ENCODE data around the gene RPS4Y1.

- TF ChIP-seq, protein P1, sequence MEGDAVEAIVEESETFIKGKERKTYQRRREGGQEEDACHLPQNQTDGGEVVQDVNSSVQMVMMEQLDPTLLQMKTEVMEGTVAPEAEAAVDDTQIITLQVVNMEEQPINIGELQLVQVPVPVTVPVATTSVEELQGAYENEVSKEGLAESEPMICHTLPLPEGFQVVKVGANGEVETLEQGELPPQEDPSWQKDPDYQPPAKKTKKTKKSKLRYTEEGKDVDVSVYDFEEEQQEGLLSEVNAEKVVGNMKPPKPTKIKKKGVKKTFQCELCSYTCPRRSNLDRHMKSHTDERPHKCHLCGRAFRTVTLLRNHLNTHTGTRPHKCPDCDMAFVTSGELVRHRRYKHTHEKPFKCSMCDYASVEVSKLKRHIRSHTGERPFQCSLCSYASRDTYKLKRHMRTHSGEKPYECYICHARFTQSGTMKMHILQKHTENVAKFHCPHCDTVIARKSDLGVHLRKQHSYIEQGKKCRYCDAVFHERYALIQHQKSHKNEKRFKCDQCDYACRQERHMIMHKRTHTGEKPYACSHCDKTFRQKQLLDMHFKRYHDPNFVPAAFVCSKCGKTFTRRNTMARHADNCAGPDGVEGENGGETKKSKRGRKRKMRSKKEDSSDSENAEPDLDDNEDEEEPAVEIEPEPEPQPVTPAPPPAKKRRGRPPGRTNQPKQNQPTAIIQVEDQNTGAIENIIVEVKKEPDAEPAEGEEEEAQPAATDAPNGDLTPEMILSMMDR (IDR thresholded peaks at IDR 0.05): no peak
- TF ChIP-seq POLR2AphosphoS5 (IDR thresholded peaks at IDR 0.05; ENCODE audit: low read depth, low read length): no peak
Observed at GRCh38 chrY:2846791-2847190, 5.4 kb downstream of the RPS4Y1 start.

Data from Panc1 (cell line).